Activated CD8-positive, alpha-beta T cell treated with anti-CD3 and anti-CD28 coated beads for 36 hours (primary cell): ENCODE measurements around the gene PMEPA1. TPM values are rescaled to one million over a fixed set of nuclear protein-coding genes. Genes with fewer than 3 reads are reported as not detected.
A peak's percentile ranks its signal among the peaks of the same experiment; 100 is the strongest.

Experiments used
- ATAC-seq: fragments of 200-7000 bp; cut with Tn5 transposase; one replicate; pipeline ENCODE4 v1.10.0; 2021; ENCODE audit warnings: mild to moderate bottlenecking, moderate library complexity
- CTCF ChIA-PET: fragments of 350-600 bp; sonication (Branson Sonifier 250); formaldehyde crosslinking; loops from one replicate; lab custom pipeline; 2021; ENCODE audit warnings: antibody characterized with exemption; lab: Charles Lee
- POLR2A ChIA-PET: fragments of 350-600 bp; sonication (Branson Sonifier 250); formaldehyde crosslinking; loops from one replicate; lab custom pipeline; 2021; ENCODE audit warnings: antibody characterized with exemption; lab: Charles Lee
- DNase-seq: peaks from one replicate; pipeline ENCODE4 v3.0.0-alpha.2; 2020
- H3K27ac Mint-ChIP-seq: one replicate; pipeline ENCODE4 v1.8.0; 2021; ENCODE audit warnings: mild to moderate bottlenecking, mixed read lengths
- H3K27me3 Mint-ChIP-seq: one replicate; pipeline ENCODE4 v1.8.0; 2021; ENCODE audit warnings: mixed read lengths
- H3K36me3 Mint-ChIP-seq: one replicate; pipeline ENCODE4 v1.8.0; 2021; ENCODE audit warnings: low read depth, mixed read lengths
- H3K4me1 Mint-ChIP-seq: one replicate; pipeline ENCODE4 v1.8.0; 2021; ENCODE audit warnings: low read depth, mixed read lengths
- H3K4me3 Mint-ChIP-seq: one replicate; pipeline ENCODE4 v1.8.0; 2021; ENCODE audit warnings: mild to moderate bottlenecking, moderate library complexity, mixed read lengths
- H3K9me3 Mint-ChIP-seq: one replicate; pipeline ENCODE4 v1.8.0; 2021; ENCODE audit warnings: mixed read lengths
- intact Hi-C: fragments of 100-400 bp; cut with micrococcal nuclease; formaldehyde crosslinking; loops from one replicate; pipeline ENCODE4 v1.10.0; 2022
- total RNA-seq, 2 experiments: library from RNA; stranded (reverse); gene quantifications; one replicate each; pipeline ENCODE4 v1.2.3, GENCODE V29; 2021
- TF ChIP-seq, protein P1 (sequence below): fragments of 200-600 bp; IDR thresholded peaks from one replicate; pipeline ENCODE4 v1.8.0; 2022; ENCODE audit warnings: antibody characterized with exemption, mild to moderate bottlenecking

Gene PMEPA1
- total RNA-seq, 2 experiments from 2014 or later: 1.7 to 2.0 TPM

DNA sequence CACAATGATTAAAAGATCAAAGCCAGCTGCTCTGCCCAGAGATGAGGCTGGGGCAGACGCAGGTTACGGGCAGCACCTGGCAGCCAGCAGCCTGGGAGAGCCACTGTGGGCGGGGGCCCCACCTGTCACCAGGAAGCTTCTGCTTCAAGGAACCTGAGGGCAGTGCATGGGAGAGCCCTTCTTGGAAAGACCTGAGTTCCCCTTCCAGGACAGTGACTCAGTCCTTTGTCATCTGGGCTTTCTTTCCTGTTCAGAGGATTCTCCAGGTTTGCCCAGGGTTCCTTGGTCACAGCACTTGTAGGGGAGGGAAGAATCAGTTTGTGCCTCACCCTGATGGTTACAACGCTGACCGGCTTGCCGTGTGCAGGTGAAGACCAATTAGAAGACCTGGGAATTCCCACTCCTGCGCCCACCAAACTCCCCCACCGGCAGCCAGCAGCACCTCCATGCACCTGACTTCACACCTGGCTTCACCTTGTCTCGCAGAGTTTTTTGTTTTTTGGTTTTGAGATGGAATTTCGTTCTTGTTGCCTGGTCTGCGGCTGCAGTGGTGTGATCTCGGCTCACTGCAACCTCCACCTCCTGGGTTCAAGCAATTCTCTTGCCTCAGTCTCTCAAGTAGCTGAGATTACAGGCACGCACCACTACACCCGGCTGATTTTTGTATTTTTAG lies 91.6 kb downstream of the PMEPA1 start:
- peak; percentile 72 for DNase-seq
- ATAC-seq: peak; percentile 6
- no peaks in the 10 kb centered on the region for H3K9me3 Mint-ChIP-seq
- intact Hi-C loops: loop anchor here (2.0 kb wide), 1 partner anchor 219 kb away; no protein-coding TSS in a partner anchor
- H3K27ac Mint-ChIP-seq: peak overlapping the region; percentile 84
- CTCF ChIA-PET: interaction anchor here (0.7 to 3.1 kb wide), 9 partner anchors 11 to 617 kb away, joined by 3 to 23 read pairs (median 4); no protein-coding TSS in a partner anchor
- H3K4me3 Mint-ChIP-seq: peak overlapping the region; percentile 66
- no peaks in the 10 kb centered on the region for H3K36me3 Mint-ChIP-seq
- POLR2A ChIA-PET: interaction anchor here (0.8 to 3.7 kb wide), 3 partner anchors 11 to 228 kb away, joined by 3 to 57 read pairs (median 5); no protein-coding TSS in a partner anchor
- H3K27me3 Mint-ChIP-seq: no peaks in the 10 kb centered on the region
- TF ChIP-seq, protein P1, sequence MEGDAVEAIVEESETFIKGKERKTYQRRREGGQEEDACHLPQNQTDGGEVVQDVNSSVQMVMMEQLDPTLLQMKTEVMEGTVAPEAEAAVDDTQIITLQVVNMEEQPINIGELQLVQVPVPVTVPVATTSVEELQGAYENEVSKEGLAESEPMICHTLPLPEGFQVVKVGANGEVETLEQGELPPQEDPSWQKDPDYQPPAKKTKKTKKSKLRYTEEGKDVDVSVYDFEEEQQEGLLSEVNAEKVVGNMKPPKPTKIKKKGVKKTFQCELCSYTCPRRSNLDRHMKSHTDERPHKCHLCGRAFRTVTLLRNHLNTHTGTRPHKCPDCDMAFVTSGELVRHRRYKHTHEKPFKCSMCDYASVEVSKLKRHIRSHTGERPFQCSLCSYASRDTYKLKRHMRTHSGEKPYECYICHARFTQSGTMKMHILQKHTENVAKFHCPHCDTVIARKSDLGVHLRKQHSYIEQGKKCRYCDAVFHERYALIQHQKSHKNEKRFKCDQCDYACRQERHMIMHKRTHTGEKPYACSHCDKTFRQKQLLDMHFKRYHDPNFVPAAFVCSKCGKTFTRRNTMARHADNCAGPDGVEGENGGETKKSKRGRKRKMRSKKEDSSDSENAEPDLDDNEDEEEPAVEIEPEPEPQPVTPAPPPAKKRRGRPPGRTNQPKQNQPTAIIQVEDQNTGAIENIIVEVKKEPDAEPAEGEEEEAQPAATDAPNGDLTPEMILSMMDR: no peak
- peaks cover 58% of the 10 kb centered on the region for H3K4me1 Mint-ChIP-seq

DNA sequence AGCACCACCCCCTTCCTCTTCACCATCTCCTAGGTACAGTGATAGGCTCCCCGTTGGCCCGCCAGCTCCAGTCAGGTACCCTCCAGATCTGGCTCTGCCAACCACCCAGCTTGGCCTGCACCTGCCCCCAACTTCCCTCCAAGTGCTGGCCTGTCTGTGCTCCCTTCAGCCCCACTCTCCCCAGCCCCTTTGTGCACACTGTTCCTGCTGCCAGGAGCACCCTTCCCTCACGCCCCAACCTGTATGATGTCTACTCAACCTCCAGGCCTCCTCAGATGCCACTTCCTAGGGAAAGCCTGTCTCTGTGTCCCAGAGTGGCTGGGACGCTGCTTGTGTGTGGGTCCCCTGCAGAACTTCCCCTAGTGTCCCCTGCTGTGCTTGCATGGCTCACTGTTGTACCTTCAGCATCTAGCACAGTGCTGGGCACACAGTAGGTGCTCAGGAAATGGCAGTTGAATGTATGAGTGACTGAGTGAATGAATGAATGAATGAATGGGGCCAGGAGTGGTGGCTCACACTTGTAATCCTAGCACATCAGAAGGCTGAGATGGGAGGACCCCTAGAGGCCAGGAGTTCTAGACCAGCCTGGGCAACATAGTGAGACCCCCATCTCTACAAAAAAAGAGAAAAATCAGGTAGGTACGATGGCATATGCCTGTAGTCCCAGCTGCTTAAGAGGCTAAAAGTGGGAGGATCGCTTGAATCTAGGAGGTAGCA lies 92.6 kb downstream of the PMEPA1 start:
- intact Hi-C loops: no loop called here
- no peak for DNase-seq
- ChIA-PET POLR2A (interaction anchor here (0.6 to 3.7 kb wide), 4 partner anchors 11 to 227 kb away, joined by 3 to 57 read pairs (median 3); no protein-coding TSS in a partner anchor), CTCF (interaction anchor here (0.7 to 1.6 kb wide), 4 partner anchors 11 to 617 kb away, joined by 3 to 9 read pairs (median 4); no protein-coding TSS in a partner anchor)
- H3K36me3 Mint-ChIP-seq: no peaks in the 10 kb centered on the region
- TF ChIP-seq, protein P1: no peak
- no peak overlapping the region for H3K4me3 Mint-ChIP-seq
- H3K4me1 Mint-ChIP-seq: peaks cover 51% of the 10 kb centered on the region
- no peak overlapping the region for H3K27ac Mint-ChIP-seq
- ATAC-seq: no peak
- no peaks in the 10 kb centered on the region for H3K9me3 Mint-ChIP-seq
- H3K27me3 Mint-ChIP-seq: no peaks in the 10 kb centered on the region

DNA sequence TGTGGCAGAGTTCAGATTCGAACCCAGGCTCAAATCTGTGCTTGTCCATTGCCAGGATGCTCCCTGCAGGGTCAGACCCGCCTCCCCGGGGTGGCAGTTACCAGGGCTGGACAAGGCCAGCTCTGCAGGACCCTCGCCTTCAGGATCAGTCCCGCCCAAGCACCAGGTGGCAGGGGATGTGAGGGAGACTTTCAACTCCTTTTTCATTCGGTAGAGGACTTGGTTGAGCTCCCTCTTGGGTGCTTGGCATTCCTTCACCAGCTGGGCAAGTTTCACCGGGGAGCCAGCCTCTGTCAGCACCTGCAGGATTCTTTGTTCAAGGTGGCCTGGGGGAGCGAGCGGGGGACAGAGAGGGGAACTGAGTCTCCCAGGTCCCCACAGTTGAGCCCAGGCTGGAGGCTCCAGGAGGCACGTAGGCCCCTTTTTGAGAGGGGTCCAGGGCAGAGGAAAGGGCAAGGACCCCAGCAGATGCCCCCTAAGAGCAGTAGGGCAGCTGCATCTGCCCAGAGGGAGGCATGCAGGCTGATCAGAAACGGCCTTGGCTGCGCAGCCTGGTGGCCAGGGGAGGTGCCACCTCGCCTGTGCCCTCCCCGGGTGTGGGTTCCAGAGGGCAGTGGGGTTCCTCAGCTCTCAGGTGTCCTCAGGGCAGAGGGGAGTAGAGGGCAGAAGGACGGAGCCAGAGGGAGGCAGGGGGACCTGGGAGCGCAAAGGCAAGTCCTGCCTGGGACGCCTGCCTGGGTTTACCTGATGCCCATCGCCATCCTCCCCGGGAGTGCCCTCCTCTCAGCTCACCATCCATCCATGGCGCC lies 93.5 kb downstream of the PMEPA1 start:
- DNase-seq (no peak), ATAC-seq (no peak)
- TF ChIP-seq, protein P1: no peak
- no peaks in the 10 kb centered on the region for H3K36me3 Mint-ChIP-seq
- ChIA-PET POLR2A (interaction anchor here (1.0 to 1.2 kb wide), 3 partner anchors 12 to 19 kb away, joined by 3 to 5 read pairs (median 4); no protein-coding TSS in a partner anchor), CTCF (interaction anchor here (1.3 to 2.1 kb wide), 4 partner anchors 10 to 20 kb away, joined by 3 to 9 read pairs (median 6); no protein-coding TSS in a partner anchor)
- H3K4me3 Mint-ChIP-seq: no peak overlapping the region
- H3K27me3 Mint-ChIP-seq: no peaks in the 10 kb centered on the region
- intact Hi-C loops: no loop called here
- peaks cover 46% of the 10 kb centered on the region for H3K4me1 Mint-ChIP-seq
- no peaks in the 10 kb centered on the region for H3K9me3 Mint-ChIP-seq
- no peak overlapping the region for H3K27ac Mint-ChIP-seq

DNA sequence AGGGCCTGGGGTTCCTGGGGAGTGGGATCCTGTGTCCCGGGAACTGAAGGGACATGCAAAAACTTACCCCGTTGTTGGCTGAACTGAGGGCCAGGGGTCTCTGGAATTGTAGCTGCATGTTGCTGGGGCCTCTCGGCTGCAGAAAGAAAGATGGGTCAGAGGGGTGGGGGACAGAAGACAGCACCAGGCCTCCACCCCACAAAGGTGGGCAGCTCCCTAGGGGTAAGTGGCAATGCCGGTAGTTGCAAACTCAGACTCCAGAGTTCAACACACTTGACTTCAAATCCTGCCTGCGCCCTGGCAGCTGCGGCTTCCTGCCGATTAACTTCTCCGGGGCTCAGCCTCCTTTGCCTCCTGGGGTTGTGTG lies 94.4 kb downstream of the PMEPA1 start:
- Mint-ChIP-seq H3K27ac (no peak overlapping the region), H3K4me1 (peaks cover 37% of the 10 kb centered on the region), H3K4me3 (no peak overlapping the region), H3K27me3 (no peaks in the 10 kb centered on the region), H3K36me3 (no peaks in the 10 kb centered on the region), H3K9me3 (no peaks in the 10 kb centered on the region)
- TF ChIP-seq, protein P1: no peak
- no peak for ATAC-seq
- no peak for DNase-seq
- POLR2A ChIA-PET: interaction anchor here (1.1 to 1.2 kb wide), 2 partner anchors 13 to 18 kb away, joined by 4 to 5 read pairs; no protein-coding TSS in a partner anchor
- CTCF ChIA-PET: interaction anchor here (1.3 to 2.1 kb wide), 3 partner anchors 9 to 19 kb away, joined by 4 to 9 read pairs (median 9); no protein-coding TSS in a partner anchor
- intact Hi-C loops: no loop called here
